ENCODE data around the gene LAMTOR1.

GRCh38 chr11:72081821-72082453 is 21.2 kb downstream of the LAMTOR1 start:
- TF ChIP-seq GATA3 (IDR thresholded peaks at IDR 0.05; ENCODE audit: low read depth, low read length) (no peak), GATA2 (IDR thresholded peaks at IDR 0.05; ENCODE audit: low read depth, low read length) (no peak)

Data from SH-SY5Y (cell line).